Brain microvascular endothelial cell (primary cell): ENCODE data around the gene PHIP.

Experiments
- DNase-seq: peaks from one replicate; pipeline ENCODE4 v3.0.0-alpha.2; 2020
- H3K27ac ChIP-seq: fragments of 250-450 bp; sonication (Bioruptor Pico); 2 replicates; pipeline ENCODE4 v1.5.1; 2020; ENCODE audit warnings: mild to moderate bottlenecking, moderate library complexity
- H3K27me3 ChIP-seq: fragments of 250-450 bp; sonication (Bioruptor Pico); replicated peaks from 2 replicates; pipeline ENCODE4 v1.5.1; 2020; ENCODE audit warnings: mild to moderate bottlenecking
- H3K36me3 ChIP-seq: fragments of 250-450 bp; sonication (Bioruptor Pico); replicated peaks from 2 replicates; pipeline ENCODE4 v1.5.1; 2020; ENCODE audit warnings: mild to moderate bottlenecking
- H3K4me3 ChIP-seq: 2 replicates; pipeline ENCODE4 v1.5.1; 2011; ENCODE audit warnings: low read depth, mild to moderate bottlenecking, control low read depth, low read length, moderate library complexity
- CTCF ChIP-seq: IDR thresholded peaks from 2 replicates; pipeline ENCODE4 v1.5.1; 2011; ENCODE audit warnings: low read depth, mild to moderate bottlenecking, moderate library complexity, low read length, control low read depth, inconsistent platforms; ENCODE audit errors: missing control alignments
- in situ Hi-C: cut with HindIII; loops from 2 replicates; pipeline ENCODE4 v1.10.0; 2017; ENCODE audit warnings: low sequenced_read_pairs, low pct_ligation_motif_present

The PHIP gene

DNA sequence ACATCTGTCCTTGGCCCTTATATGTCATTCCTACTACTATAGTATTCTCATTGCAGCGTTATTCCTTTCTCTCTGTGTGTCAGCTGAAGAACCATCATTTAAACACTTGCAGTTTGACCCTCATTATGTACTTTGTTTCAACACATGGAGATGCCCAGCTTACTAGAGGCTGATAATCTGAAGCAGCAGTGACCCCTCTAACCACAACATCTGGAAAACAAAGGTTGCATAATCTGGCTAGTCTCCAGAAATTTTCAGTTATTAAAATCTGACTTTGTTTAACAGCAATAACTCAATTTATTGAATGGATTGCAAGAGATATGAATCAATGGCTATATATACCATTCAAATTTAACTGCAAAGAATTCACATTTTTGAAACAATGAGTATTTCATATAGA lies 6.6 kb upstream of the PHIP start:
- H3K36me3 ChIP-seq: no peaks in the 10 kb centered on the region
- in situ Hi-C loops: no loop called here
- TF ChIP-seq CTCF: no peak
- no peaks in the 10 kb centered on the region for H3K27me3 ChIP-seq
- DNase-seq: no peak
- no peak overlapping the region for H3K27ac ChIP-seq
- H3K4me3 ChIP-seq: no peak overlapping the region

DNA sequence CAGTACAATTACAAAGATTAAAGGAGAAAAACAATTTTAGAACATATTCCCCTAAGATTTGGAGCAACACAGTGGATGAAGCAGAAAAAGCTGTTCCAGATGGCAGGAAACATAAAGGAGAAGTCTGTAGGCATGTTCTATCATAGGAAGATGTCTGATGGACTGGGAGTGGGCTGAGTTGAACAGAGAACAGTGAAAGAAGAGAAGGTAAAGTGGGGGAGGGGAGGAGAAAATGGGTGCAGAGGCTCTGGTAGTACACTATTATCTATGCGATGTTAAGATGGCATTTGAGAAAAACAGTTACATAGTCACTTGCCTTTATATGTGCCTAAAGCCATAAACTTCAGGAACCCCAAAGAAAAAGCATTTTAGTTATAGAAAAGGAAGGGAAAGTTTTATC lies 4.2 kb upstream of the PHIP start:
- in situ Hi-C loops: no loop called here
- no peak for TF ChIP-seq CTCF
- H3K27ac ChIP-seq: no peak overlapping the region

GRCh38 chr6:79081663-79082062 lies 3.6 kb upstream of the PHIP start:
- DNase-seq: no peak
- Histone ChIP-seq H3K4me3 (no peak overlapping the region), H3K27me3 (no peaks in the 10 kb centered on the region), H3K36me3 (no peaks in the 10 kb centered on the region), H3K27ac (no peak overlapping the region)
- TF ChIP-seq CTCF: no peak
- in situ Hi-C loops: no loop called here

More for the DNA sequence above, 4.2 kb upstream of the PHIP start:
- Histone ChIP-seq H3K27me3 (no peaks in the 10 kb centered on the region), H3K4me3 (no peak overlapping the region), H3K36me3 (no peaks in the 10 kb centered on the region)
- DNase-seq: no peak

GRCh38 chr6:79079561-79080041 lies 1.5 kb upstream of the PHIP start:
- DNase-seq: no peak
- no peaks in the 10 kb centered on the region for H3K36me3 ChIP-seq
- H3K4me3 ChIP-seq: peak overlapping the region; percentile 82
- in situ Hi-C loops: no loop called here
- H3K27ac ChIP-seq: no peak overlapping the region
- H3K27me3 ChIP-seq: no peaks in the 10 kb centered on the region
- no peak for TF ChIP-seq CTCF

DNA sequence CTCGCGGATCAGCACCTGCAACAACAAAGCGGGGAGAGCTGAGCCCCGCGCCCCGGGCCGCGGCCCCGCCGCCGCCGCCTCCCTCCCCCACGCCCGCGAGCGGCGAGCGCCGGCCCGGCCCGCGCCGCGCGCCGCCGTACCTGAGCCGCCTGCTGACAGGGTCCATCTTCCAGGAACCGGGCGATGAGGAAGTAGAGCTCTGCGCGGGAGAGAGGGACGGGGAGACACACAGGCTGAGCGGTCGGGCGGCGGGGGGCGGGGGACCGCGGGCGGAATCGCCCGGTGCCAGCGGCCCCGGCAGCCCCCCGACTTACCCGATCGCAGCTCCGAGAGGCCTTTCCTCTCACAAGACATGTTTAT lies 359 bp downstream of the PHIP start:
- TF ChIP-seq CTCF: no peak
- peak overlapping the region; percentile 82 for H3K4me3 ChIP-seq
- no peaks in the 10 kb centered on the region for H3K27me3 ChIP-seq
- no peak for DNase-seq
- in situ Hi-C loops: no loop called here
- H3K36me3 ChIP-seq: no peaks in the 10 kb centered on the region
- H3K27ac ChIP-seq: peak overlapping the region; percentile 97
